Upper lobe of right lung (tissue), 1 donor: Measurements from ENCODE around the gene ZNF778. TPM values are rescaled to one million over a fixed set of nuclear protein-coding genes. Genes with fewer than 3 reads are reported as not detected.

Source experiments
- ATAC-seq: fragments of 200-7000 bp; cut with Tn5 transposase; one replicate; pipeline ENCODE4 v1.9.1; 2020; ENCODE audit warnings: mild to moderate bottlenecking, moderate library complexity
- DNase-seq: peaks from one replicate; pipeline ENCODE4 v3.0.0-alpha.2; 2020
- H3K27ac ChIP-seq: fragments of 200-600 bp; one replicate; pipeline ENCODE4 v1.8.0; 2022
- H3K27me3 ChIP-seq: fragments of 200-600 bp; one replicate; pipeline ENCODE4 v1.8.0; 2022; ENCODE audit warnings: mild to moderate bottlenecking
- H3K36me3 ChIP-seq: fragments of 200-600 bp; one replicate; pipeline ENCODE4 v1.8.0; 2022
- H3K4me1 ChIP-seq: fragments of 200-600 bp; one replicate; pipeline ENCODE4 v1.8.0; 2022
- H3K4me3 ChIP-seq: fragments of 200-600 bp; one replicate; pipeline ENCODE4 v1.8.0; 2022; ENCODE audit warnings: mild to moderate bottlenecking
- H3K9me3 ChIP-seq: fragments of 200-600 bp; one replicate; pipeline ENCODE4 v1.8.0; 2022
- CTCF ChIP-seq: fragments of 200-600 bp; IDR thresholded peaks from one replicate; pipeline ENCODE4 v1.8.0; 2022; ENCODE audit warnings: antibody characterized with exemption
- intact Hi-C: fragments of 100-400 bp; cut with DNase I; formaldehyde crosslinking; loops from one replicate; pipeline ENCODE4 v1.11.0; 2022
- total RNA-seq: library from RNA; stranded (reverse); fragmentation: NEBNext Ultra II Directional; extraction: Animal tissue kit (Norgen Biotek cat#: 25700); gene quantifications from one replicate; pipeline ENCODE4 v1.2.1, GENCODE V29; 2021
- donor health status: DM: no; HTN: yes; CAD: no; lungs with severe emphysema.

Gene ZNF778
- total RNA-seq, 1 donor from 2014 or later: 10.3 TPM

GRCh38 chr16:89282523-89282922 is 65.0 kb downstream of the ZNF778 start:
- Histone ChIP-seq H3K4me3 (no peak overlapping the region), H3K9me3 (no peaks in the 10 kb centered on the region), H3K27ac (no peak overlapping the region), H3K36me3 (peaks cover 73% of the 10 kb centered on the region), H3K4me1 (no peaks in the 10 kb centered on the region), H3K27me3 (no peaks in the 10 kb centered on the region)
- no peak for DNase-seq
- intact Hi-C loops: no loop called here
- no peak for ATAC-seq
- TF ChIP-seq CTCF: no peak

GRCh38 chr16:89283449-89283848 is 65.9 kb downstream of the ZNF778 start:
- ATAC-seq: no peak

GRCh38 chr16:89285381-89285780 is 67.9 kb downstream of the ZNF778 start:
- Histone ChIP-seq H3K36me3 (peaks cover 81% of the 10 kb centered on the region), H3K27ac (no peak overlapping the region), H3K4me1 (peaks cover 6% of the 10 kb centered on the region), H3K27me3 (no peaks in the 10 kb centered on the region), H3K4me3 (no peak overlapping the region), H3K9me3 (no peaks in the 10 kb centered on the region)
- no peak for TF ChIP-seq CTCF
- no peak for DNase-seq
- intact Hi-C loops: no loop called here
- ATAC-seq: no peak

More at GRCh38 chr16:89283449-89283848, 65.9 kb downstream of the ZNF778 start:
- no peaks in the 10 kb centered on the region for H3K4me1 ChIP-seq
- H3K9me3 ChIP-seq: no peaks in the 10 kb centered on the region
- H3K36me3 ChIP-seq: peaks cover 75% of the 10 kb centered on the region
- no peak for DNase-seq
- H3K27me3 ChIP-seq: no peaks in the 10 kb centered on the region
- intact Hi-C loops: no loop called here
- no peak for TF ChIP-seq CTCF
- H3K4me3 ChIP-seq: no peak overlapping the region
- H3K27ac ChIP-seq: no peak overlapping the region

GRCh38 chr16:89286096-89286495 is 68.6 kb downstream of the ZNF778 start:
- Histone ChIP-seq H3K4me3 (no peak overlapping the region), H3K27me3 (no peaks in the 10 kb centered on the region), H3K9me3 (no peaks in the 10 kb centered on the region), H3K36me3 (peaks cover 75% of the 10 kb centered on the region), H3K4me1 (peaks cover 6% of the 10 kb centered on the region), H3K27ac (no peak overlapping the region)
- no peak for TF ChIP-seq CTCF
- no peak for DNase-seq
- intact Hi-C loops: no loop called here
- ATAC-seq: no peak

Other genes with a start within 250 kb of the ZNF778 start
- gene CBFA2T3, start 240.5 kb upstream of the ZNF778 start, total RNA-seq: 19.0 TPM
- gene ACSF3, start 123.9 kb upstream of the ZNF778 start, total RNA-seq: 32.0 TPM
- gene CDH15, start 46.0 kb upstream of the ZNF778 start, total RNA-seq: 0.43 TPM
- 136 TPM for gene SLC22A31, start 17.2 kb upstream of the ZNF778 start, total RNA-seq